Astrocyte of the hippocampus (primary cell): ENCODE measurements around the gene SLC7A8.
A peak's percentile ranks its signal among the peaks of the same experiment; 100 is the strongest.
"Not testable (repeated sequence)": the region's sequence is repeated elsewhere in the genome, so short reads cannot be mapped to it uniquely, and the experiment has no call there.

Experiments
- DNase-seq: peaks from one replicate; pipeline ENCODE4 v3.0.0; 2011; ENCODE audit warnings: low read depth, low spot score

Gene SLC7A8

GRCh38 chr14:23114120-23114458, 69.4 kb downstream of the SLC7A8 start:
- DNase-seq: no peak

- peak; percentile 27 for DNase-seq
Measured at GRCh38 chr14:23113431-23114119, 69.9 kb downstream of the SLC7A8 start.

- DNase-seq: no peak
Measured at GRCh38 chr14:23112359-23113178, 70.9 kb downstream of the SLC7A8 start.

- no peak for DNase-seq
Measured at GRCh38 chr14:23110579-23111365, 72.7 kb downstream of the SLC7A8 start.

- no peak for DNase-seq
Measured at GRCh38 chr14:23109769-23110168, 73.7 kb downstream of the SLC7A8 start.

GRCh38 chr14:23108169-23108568, 75.3 kb downstream of the SLC7A8 start:
- not testable (repeated sequence) for DNase-seq

- DNase-seq: not testable (repeated sequence)
Measured at GRCh38 chr14:23107620-23108019, 75.8 kb downstream of the SLC7A8 start.

- DNase-seq: no peak
Measured at GRCh38 chr14:23106747-23107045, 76.8 kb downstream of the SLC7A8 start.

- DNase-seq: no peak
Measured at GRCh38 chr14:23105348-23105824, 78.1 kb downstream of the SLC7A8 start.

- no peak for DNase-seq
Measured at GRCh38 chr14:23104591-23105347, 78.7 kb downstream of the SLC7A8 start, which contains the start of gene CIROP. Gene CIROP, minus strand, starts transcription at chr14:23104989. Its CDS starts 69 bp downstream, at chr14:23104920.

- DNase-seq: no peak
Measured at GRCh38 chr14:23104070-23104590, 79.3 kb downstream of the SLC7A8 start.

GRCh38 chr14:23103581-23103980, 79.9 kb downstream of the SLC7A8 start:
- DNase-seq: no peak

GRCh38 chr14:23102801-23103200, 80.7 kb downstream of the SLC7A8 start:
- DNase-seq: no peak

- no peak for DNase-seq
Measured at GRCh38 chr14:23101986-23102625, 81.4 kb downstream of the SLC7A8 start.

- no peak for DNase-seq
Measured at GRCh38 chr14:23101213-23101970, 82.1 kb downstream of the SLC7A8 start.

- no peak for DNase-seq
Measured at GRCh38 chr14:23099212-23099861, 84.1 kb downstream of the SLC7A8 start.

GRCh38 chr14:23097786-23098185, 85.7 kb downstream of the SLC7A8 start:
- no peak for DNase-seq

GRCh38 chr14:23095196-23096108, 88.0 kb downstream of the SLC7A8 start, which contains the start of gene C14orf119:
Gene C14orf119, plus strand, starts transcription at chr14:23095505. Its CDS starts 2,154 bp downstream, at chr14:23097659.
- peak; percentile 100 for DNase-seq
